GM18951 (cell line): ENCODE results near the gene MOB1A.

ENCODE experiments used
- POLR2A ChIP-seq: IDR thresholded peaks from 4 replicates; pipeline ENCODE4 v1.6.1; 2011; ENCODE audit warnings: mild to moderate bottlenecking; ENCODE audit not compliant: insufficient read length, insufficient read depth; ENCODE audit errors: extremely low read depth
- in situ Hi-C: fragments of 300-500 bp; cut with MboI; formaldehyde crosslinking; loops from one replicate; pipeline ENCODE4 v1.12.0; 2022; ENCODE audit warnings: low sequenced_read_pairs, mixed read lengths, inconsistent platforms; ENCODE audit not compliant: unreplicated experiment

Gene MOB1A

DNA sequence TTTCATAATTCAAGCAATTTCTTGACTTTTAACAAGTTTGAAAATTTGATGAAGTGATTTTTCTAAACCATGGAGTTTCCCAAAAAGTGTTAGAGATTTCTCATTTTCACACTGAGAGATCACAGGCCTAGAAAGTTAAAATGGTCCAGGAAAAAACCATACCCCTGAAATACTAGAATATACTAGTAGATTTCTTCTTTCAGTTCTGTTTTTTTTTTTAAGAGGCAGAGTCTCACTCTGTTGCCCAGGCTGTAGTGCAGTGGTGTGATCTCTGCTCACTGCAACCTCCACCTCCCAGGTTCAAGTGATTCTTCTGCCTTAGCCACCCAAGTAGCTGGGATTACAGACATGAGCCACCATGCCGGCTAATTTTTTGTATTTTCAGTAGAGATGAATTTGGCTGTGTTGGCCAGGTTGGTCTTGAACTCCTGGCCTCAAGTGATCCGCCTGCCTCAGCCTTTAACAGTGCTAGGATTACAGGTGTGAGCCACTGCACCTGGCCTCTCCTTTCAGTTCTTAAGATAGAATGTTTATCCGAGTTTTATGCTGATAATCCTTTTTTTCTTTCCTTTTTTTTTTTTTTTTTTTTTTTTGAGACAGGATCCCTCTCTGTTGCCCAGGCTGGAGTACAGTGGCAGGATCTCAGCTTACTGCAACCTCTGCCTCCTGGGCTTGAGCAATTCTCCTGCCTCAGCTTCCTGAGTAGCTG, 34.2 kb upstream of the MOB1A start:
- TF ChIP-seq POLR2A = no peak
- in situ Hi-C loops = no loop called here

DNA sequence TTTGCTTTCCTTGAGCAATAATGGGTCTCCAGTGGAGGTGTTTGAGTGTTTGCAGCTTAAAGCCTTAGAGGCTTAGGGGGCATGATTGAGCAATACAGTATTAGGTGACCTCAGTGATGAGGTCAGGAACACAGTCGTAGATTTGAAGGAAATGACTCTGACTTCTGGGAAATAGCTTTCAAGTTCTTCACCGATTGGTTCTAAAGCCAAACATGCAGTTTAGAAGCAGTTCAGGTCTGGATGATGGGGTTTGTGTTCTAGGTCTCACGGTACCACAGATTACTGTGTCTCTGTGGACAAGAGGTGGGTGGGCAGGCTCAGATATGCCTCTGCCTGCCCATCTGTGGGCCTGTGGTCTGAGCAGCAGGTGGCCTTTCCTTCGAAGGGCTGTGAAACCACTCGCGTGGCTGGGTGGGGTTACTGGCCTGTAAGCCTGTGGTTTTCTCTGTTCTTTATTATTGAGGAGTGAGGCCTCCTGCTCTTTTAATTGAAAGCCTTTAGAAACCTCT, 27.6 kb upstream of the MOB1A start:
- TF ChIP-seq POLR2A = no peak
- in situ Hi-C loops = no loop called here

DNA sequence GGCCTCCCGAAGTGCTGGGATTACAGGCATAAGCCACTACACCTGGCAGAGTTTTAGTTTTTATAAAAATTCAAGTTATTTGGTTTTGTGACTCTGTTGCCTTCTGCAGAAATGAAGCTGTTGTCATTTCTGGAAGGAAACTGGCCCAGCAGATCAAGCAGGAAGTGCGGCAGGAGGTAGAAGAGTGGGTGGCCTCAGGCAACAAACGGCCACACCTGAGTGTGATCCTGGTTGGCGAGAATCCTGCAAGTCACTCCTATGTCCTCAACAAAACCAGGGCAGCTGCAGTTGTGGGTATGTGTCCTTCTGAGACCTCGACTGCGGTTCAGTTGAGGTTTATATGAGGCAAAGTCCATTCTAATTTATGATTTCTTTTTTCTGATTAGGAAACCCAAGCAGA, 26.9 kb upstream of the MOB1A start:
- no peak for TF ChIP-seq POLR2A
- in situ Hi-C loops = no loop called here

DNA sequence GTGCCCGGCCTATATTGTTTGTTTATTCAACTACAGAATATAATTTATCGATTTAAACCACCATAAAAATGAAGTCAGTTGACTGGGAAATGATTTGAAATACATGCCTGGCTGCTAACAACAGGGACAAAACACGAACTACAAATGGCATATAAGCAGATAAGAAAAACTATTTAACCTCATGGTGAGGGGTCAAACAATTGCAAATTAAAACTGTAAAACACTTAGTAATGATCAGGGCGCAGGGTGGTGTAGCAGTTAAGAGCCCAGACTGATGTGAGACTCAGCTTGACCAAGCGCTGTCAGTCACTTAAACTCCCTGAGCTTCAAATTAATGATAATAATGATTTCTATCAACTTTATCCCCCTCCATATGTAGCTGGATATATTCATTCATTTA, 26.4 kb upstream of the MOB1A start:
- in situ Hi-C loops = no loop called here
- TF ChIP-seq POLR2A = no peak

DNA sequence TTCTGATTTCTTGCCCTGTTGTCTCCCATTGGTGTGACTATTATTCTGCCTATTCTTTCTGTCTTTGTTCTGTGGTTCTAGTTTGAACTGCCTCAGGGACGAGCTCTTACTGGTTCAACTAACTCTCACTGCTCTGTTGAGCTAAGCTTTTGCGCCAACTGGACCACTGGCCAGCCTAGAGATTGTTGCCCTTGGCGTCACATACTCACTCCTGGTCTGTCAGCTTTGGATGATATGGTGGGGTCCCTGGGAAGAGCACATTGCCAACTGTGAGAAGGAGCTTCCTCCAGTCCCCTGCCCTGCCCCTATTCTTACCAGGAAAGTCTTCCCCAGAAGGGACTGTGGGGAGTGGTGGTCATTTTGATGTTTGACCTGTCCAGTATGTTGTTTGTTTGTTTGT, 25.8 kb upstream of the MOB1A start:
- TF ChIP-seq POLR2A = no peak
- in situ Hi-C loops = no loop called here

DNA sequence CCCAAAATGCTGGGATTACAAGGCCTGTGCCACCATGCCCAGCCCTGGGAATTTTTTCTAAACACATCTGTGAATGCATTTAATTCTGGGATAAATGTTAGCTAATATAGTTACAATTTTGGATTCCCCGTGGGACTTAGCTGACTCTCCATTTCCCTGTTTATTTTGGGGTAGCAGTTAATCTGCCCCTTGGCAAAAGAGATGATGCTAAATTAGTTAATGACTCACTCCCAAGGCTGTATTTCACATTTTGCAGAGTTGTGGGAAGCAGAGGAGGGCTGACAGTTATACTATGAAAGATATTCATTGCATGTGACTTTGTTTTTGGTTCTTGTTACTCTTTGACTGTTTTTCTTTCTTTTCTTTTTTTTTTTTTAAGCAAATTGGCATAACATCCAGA, 22.9 kb upstream of the MOB1A start:
- no peak for TF ChIP-seq POLR2A
- in situ Hi-C loops = no loop called here

DNA sequence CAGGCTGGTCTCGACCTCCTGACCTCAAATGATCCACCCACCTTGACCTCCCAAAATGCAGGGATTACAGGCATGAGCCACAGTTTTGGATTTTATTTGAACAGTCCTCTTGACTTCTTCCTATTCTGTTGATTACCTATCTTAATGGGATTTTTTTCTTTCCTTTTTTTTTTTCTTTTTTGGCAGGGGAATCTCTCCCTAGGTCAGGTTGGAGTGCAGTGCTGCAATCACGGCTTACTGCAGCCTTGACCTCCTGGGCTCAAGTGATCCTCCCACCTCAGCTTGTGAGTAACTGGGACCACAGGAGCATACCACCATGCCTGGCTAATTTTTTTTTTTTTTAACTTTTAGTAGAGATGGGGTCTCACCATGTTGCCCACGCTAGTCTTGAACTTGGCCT, 22.5 kb upstream of the MOB1A start:
- in situ Hi-C loops = no loop called here
- TF ChIP-seq POLR2A = no peak

DNA sequence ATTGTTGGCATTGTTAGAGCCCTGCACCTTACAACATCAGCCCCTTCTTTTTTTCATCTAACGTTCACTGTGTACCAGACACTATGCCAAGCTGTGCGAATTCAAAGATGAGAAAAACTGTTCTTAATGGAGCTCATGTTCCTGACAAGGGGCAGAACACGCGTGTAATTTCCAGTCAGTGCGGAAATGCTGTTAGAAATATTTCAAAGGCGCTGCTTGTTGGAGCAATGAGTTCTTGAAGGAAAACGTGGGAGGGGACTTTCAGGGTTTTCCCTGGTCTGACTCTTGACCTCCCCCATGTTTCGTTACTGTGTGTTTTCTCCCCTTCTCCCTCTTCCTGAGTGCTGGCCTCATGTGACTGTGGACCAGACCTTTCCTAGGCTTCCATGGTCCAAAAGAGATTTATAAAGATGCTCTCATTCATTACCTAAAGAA, 21.2 kb upstream of the MOB1A start:
- in situ Hi-C loops = no loop called here
- no peak for TF ChIP-seq POLR2A

DNA sequence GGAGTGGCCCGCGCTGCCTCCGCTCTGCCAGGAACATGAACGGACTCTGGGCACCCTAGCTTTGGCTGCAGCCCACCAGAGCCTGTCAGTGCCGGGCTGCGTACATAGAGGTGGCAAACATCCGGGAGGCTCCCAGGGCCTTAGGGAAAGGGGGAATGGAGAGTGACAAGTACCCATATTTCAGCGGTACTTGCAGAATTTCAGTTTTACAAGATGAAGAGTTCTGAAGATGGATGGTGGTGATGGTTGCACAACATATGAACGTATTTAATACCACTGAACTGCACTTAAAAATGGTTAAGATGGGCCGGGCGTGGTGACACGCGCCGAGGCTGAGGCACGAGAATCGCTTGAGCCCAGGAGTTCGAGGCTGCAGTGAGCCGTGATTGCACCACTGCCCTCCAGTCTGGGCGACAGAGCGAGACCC, 20.6 kb upstream of the MOB1A start:
- TF ChIP-seq POLR2A = no peak
- in situ Hi-C loops = no loop called here

DNA sequence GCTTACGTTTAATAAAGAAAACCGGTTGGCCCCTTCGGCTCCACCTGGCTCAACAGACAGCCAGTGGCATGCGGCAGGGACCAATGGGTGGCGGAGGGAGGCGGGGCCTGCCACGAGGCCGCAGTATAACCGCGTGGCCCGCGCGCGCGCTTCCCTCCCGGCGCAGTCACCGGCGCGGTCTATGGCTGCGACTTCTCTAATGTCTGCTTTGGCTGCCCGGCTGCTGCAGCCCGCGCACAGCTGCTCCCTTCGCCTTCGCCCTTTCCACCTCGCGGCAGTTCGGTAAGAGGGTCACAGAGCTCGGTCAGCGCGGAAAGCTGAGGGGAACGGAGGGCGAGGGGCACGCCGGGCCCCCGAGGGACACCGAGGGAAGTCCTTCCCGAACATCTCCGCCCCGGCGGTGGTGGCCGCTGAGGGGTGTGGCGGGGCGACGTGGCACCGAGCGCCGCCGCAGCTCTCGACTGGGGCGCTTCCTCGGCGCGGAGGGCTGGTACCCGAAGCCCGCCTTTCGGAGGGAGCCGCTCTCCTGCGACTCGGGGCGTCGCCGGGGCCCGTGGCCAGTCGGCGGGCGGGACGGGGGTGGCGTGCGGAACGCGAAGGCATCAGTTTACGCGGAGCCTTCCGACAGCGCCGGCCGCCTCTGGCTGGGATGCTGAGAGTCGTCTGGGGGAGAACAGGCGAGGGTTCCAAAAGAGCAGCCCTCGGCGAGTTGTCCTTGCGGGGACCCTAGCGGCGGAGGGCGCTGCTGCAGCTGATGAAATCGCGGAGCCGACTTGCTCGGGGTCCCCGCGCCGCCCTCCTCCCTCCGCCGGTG, 20.0 kb upstream of the MOB1A start, which contains the start of gene MTHFD2:
Gene MTHFD2, plus strand, starts transcription at position 155 of the 814 bp plus-strand sequence. Its CDS starts 27 bp downstream, at position 182.
- in situ Hi-C loops = no loop called here
- peak; percentile 99 for TF ChIP-seq POLR2A

DNA sequence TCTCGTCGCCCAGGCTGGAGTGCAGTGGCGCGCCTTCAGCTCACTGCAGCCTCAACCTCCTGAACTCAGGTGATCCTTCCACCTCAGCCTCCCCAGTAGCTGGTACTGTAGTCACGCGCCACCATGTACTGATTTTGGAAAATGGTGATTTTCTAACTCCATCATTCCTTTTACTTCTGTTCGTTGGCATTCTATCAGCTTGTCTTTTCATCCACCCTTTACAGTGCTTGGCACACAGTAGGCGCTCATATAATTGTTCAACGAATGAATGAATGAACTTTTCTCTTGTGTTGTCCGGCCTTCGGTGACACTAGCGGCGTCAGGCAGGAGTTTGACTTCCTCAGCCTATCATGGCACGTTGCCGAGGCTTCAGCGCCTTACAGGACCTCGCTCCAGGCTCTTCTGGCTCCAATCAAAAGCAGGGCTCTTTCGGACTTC, 19.4 kb upstream of the MOB1A start:
- in situ Hi-C loops = no loop called here
- no peak for TF ChIP-seq POLR2A

DNA sequence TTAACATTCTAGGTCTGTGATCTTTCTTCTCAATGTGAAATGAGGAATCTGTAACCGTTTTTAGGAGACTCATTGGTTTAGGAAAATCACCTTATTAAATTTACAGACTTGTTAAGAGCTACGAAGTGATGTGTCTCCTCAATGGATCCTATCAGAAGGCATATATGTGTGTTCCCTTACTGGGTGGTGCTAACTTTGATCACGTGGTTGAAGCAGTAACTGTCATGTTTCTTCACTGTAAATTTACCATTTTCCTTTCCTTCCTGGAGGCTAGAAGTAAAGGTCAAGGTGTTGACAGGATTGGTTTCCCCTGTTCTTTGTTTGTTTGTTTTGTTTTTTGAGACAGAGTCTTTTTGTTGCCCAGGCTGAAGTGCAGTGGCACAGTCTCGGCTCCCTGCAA, 18.4 kb upstream of the MOB1A start:
- no peak for TF ChIP-seq POLR2A
- in situ Hi-C loops = no loop called here

DNA sequence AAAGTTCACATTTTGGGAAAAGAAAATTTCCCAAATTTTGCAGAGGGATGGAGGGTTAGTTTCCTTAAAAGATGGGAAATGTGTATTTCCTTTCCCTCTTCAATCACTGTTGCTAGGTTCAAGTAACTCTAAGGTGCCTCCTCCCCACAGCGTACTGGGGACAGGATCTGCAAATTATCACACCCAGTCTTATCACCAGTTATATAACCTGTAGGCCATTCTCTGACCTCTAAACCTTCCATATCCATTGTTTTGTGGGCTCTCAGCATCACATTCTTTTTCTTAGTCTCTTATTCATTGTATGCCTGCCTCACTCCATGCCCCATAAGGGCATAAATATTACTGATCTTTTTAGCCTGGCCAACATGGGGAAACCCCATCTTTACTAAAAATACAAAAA, 16.1 kb upstream of the MOB1A start:
- in situ Hi-C loops = no loop called here

More for the DNA sequence above, 16.1 kb upstream of the MOB1A start:
- TF ChIP-seq POLR2A = no peak
